Measurements from ENCODE around the gene EIF3A.

DNA sequence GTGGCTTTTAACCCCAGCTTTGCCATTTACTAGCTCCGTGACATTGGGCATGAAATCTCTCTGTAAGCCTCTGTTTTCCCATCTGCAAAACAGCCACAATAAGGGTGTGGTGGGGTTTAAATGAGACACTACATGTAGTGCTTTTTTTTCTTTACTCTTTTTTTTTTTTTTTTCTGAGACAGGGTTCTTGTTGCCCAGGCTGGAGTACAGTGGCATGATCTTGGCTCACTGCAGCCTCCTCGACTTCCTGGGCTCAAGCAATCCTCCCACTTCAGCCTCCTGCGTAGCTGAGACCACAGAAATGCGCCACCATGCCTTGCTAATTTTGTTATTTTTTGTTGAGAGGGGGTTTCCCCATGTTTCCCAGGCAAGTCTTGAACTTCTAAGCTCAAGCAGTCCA, 15.0 kb upstream of the EIF3A start:
- TF ChIP-seq, protein P1, sequence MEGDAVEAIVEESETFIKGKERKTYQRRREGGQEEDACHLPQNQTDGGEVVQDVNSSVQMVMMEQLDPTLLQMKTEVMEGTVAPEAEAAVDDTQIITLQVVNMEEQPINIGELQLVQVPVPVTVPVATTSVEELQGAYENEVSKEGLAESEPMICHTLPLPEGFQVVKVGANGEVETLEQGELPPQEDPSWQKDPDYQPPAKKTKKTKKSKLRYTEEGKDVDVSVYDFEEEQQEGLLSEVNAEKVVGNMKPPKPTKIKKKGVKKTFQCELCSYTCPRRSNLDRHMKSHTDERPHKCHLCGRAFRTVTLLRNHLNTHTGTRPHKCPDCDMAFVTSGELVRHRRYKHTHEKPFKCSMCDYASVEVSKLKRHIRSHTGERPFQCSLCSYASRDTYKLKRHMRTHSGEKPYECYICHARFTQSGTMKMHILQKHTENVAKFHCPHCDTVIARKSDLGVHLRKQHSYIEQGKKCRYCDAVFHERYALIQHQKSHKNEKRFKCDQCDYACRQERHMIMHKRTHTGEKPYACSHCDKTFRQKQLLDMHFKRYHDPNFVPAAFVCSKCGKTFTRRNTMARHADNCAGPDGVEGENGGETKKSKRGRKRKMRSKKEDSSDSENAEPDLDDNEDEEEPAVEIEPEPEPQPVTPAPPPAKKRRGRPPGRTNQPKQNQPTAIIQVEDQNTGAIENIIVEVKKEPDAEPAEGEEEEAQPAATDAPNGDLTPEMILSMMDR (IDR thresholded peaks at IDR 0.05), result no peak
- no peak for TF ChIP-seq POLR2A (IDR thresholded peaks at IDR 0.05)
